ENCODE data around the gene HOXC12.

DNA sequence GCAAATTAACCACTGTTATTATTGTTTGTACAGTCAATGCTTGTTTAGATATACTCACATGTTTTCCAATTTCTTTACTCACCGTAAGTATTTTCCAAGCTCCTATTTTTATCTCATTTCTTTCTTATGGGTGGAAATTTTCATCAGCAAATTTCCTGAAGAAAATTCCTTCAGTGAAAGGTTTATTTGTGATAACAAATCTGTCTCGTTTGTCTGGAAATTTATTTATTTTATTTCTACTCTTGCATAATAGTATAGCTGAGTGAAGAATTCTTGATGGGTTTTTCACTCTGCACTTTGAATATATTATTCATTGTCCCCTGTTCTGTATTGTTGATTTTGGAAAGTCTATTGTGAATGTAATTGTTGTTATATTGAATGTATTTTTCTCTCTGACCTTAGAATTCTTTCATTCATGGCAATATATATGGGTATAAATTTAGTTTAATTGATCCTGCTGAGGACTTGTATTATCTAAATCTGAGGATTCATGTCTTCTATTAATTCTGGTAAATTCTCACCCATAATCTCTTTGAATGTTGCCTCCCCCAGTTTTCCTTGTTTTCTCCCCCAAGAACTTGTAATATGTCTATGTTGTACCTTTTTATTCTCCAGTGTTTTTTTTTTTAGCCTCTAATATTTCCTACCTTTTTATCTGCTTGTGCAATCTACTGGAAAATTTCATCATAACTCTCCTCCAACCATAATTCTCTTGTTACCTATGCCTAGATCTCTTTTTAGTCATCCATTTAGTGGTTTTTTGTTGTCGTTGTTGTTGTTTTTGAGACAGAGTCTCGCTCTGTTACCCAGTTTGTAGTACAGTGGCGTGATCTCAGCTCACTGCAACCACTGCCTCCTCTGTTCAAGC, 37.7 kb upstream of the HOXC12 start:
- TF ChIP-seq POLR2A (IDR thresholded peaks at IDR 0.05) (no peak), EP300 (IDR thresholded peaks at IDR 0.05) (no peak)
- TF ChIP-seq, protein P1, sequence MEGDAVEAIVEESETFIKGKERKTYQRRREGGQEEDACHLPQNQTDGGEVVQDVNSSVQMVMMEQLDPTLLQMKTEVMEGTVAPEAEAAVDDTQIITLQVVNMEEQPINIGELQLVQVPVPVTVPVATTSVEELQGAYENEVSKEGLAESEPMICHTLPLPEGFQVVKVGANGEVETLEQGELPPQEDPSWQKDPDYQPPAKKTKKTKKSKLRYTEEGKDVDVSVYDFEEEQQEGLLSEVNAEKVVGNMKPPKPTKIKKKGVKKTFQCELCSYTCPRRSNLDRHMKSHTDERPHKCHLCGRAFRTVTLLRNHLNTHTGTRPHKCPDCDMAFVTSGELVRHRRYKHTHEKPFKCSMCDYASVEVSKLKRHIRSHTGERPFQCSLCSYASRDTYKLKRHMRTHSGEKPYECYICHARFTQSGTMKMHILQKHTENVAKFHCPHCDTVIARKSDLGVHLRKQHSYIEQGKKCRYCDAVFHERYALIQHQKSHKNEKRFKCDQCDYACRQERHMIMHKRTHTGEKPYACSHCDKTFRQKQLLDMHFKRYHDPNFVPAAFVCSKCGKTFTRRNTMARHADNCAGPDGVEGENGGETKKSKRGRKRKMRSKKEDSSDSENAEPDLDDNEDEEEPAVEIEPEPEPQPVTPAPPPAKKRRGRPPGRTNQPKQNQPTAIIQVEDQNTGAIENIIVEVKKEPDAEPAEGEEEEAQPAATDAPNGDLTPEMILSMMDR (IDR thresholded peaks at IDR 0.05): no peak
